Fibroblast of skin of back (primary cell): ENCODE data around the gene PYGB.
A peak's percentile ranks its signal among the peaks of the same experiment; 100 is the strongest.
"Not testable (repeated sequence)": the region's sequence is repeated elsewhere in the genome, so short reads cannot be mapped to it uniquely, and the experiment has no call there.

Experiments used
- DNase-seq: peaks from one replicate; pipeline ENCODE4 v3.0.0-alpha.2; 2013

The PYGB gene

GRCh38 chr20:25249198-25249931 is 1.5 kb downstream of the PYGB start:
- DNase-seq: peak; percentile 18

DNA sequence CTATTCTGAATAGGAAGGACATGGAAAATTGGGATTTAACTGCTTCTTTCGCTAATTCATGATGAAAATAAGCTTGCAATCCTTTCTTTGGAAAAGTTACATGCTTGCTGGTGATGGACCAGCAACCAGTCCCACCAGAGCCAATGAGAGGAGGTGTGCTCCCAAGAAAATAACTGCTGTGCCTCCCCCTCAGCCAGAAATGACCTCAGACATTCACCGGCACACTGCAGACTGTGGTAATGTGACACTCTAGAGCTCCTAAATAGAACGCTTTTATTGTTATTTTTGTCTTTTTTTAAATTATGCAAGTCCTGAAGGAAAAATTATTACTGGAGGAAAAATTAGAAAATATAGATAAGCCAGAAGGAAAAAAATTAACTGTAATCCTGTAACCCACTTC is 2.6 kb downstream of the PYGB start:
- peak; percentile 28 for DNase-seq

GRCh38 chr20:25251019-25251418 is 3.1 kb downstream of the PYGB start:
- no peak for DNase-seq

- DNase-seq: no peak
Observed at GRCh38 chr20:25251558-25251957, 3.7 kb downstream of the PYGB start.

GRCh38 chr20:25252230-25252651 is 4.4 kb downstream of the PYGB start:
- no peak for DNase-seq

DNA sequence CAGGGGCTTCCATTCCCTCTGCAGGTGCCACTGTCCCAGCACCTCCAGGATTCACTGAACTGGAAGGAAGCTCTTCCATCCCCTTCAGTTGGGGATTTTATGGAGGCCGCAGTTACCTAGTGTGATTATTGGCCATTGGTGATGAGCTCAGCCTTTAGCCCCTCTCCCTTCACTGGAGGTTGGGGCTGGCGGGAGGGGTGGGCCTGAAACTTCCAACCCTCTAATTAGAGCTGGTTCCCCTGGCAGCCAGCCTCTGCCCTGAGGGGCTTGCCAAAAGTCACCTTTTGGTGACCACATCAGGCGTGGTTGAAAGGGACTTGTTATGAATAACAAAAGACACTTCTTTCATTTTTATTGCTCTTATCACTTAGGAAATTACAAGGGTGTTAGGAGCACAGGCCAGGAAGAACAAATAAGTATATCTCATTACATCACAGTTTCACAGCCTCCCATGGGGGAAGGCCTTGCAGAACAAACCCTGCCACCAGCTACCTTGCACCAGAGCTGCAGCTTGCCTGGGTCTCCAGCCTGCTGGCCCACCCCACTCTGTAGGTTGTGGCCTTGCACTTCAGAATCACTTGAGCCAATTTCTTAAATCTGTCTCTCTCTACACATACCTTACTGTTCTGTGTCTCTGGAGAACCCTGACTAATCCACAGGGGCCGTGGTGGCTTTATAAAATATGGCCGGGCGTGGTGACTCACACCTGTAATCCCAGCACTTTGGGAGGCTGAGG is 5.0 kb downstream of the PYGB start:
- DNase-seq: no peak

- no peak for DNase-seq
Observed at GRCh38 chr20:25253606-25254275, 5.9 kb downstream of the PYGB start.

DNA sequence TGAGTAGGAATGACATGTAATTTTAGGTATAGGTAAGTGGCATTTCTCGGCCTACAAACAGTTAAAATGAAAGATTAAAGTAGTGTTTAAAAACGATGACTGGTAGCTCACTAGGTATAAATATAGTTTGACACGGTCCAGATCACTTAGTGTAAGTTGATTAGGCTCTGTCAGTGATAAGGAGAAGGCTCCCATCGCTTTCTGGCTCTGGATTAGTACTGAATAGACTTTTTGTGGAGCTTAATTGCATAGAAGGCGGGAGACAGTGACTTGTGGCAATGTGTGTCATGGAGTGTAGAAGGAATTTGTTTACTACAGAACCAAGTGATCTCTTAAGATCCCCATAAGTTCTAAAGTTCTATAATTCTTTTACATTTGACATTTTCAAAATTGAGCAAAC is 6.7 kb downstream of the PYGB start:
- no peak for DNase-seq

GRCh38 chr20:25254986-25255680 is 7.2 kb downstream of the PYGB start:
- no peak for DNase-seq

DNA sequence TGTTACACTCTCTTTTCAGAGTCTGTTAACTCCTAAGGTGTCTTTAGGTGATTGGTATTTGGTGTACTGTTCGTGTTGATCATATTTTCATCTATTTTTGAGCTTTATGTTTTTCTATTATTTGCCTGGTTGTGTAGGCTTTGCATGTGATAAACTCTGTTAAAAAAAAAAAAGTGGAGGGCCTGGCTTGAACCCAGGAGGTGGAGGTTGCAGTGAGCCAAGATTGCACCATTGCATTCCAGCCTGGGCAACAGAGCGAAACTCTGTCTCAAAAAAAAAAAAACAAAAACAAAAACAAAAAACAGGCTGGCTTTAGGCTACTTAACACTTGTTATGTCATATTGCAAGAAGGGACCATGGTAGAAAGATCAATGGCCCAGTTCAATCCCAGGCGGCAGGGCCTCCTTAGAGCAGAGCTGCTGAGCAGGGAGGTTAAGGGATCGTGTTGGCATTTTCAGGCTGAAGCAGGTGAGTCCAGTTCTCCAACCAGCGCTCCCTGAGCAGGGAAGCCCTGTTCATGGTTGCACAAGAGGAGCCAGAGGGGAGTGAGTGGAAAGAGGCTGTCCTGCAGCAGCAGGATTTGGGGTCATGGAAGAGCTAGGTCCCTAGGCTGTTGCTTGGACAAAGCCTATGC is 8.5 kb downstream of the PYGB start:
- DNase-seq: no peak

- no peak for DNase-seq
Observed at GRCh38 chr20:25257130-25257529, 9.2 kb downstream of the PYGB start.

GRCh38 chr20:25257756-25258475 is 10.0 kb downstream of the PYGB start:
- no peak for DNase-seq

GRCh38 chr20:25258476-25258805 is 10.6 kb downstream of the PYGB start:
- no peak for DNase-seq

- DNase-seq: no peak
Observed at GRCh38 chr20:25258828-25259227, 10.9 kb downstream of the PYGB start.

DNA sequence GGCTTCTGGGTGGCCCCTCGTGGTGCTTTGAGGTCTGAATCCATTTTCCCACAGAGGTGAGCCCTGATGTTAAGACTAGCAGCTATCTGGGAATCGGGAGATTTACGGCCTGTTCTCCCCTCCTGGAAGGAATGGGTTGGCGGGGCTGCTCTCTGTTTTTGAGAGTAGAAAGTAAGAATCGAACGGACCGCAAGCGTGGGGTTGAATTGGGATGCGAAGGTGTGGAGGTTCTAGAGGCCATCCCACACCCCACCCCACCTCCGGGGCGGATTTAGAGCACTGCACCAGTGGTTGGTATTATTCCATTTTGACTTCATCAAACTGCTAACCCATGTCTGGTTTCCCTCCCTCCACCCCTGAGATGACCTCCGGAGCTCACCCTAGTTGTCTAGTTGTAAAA is 11.5 kb downstream of the PYGB start:
- DNase-seq: no peak

DNA sequence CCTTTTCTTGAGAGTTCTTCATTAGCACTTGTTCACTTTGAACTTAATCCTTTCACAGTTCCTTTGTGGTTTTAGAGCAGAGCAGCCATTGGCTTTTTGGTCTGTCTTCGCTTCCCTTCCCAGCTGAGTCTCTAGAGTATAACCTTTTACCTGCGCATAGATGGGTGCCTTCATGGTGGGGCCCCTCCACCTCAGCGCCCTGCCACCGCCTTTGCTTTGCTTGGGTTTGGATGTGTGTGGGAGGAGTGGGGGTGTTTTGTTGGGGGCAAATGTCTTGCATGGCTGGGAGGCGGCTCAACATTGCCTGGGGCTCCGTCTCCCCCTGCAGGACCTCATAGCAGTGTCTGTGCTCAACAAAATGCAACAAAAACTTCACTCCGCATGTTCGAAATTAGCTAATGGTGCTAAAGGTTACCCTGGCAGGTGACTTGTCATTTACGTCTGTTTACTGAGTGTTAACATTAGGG is 11.9 kb downstream of the PYGB start:
- no peak for DNase-seq

DNA sequence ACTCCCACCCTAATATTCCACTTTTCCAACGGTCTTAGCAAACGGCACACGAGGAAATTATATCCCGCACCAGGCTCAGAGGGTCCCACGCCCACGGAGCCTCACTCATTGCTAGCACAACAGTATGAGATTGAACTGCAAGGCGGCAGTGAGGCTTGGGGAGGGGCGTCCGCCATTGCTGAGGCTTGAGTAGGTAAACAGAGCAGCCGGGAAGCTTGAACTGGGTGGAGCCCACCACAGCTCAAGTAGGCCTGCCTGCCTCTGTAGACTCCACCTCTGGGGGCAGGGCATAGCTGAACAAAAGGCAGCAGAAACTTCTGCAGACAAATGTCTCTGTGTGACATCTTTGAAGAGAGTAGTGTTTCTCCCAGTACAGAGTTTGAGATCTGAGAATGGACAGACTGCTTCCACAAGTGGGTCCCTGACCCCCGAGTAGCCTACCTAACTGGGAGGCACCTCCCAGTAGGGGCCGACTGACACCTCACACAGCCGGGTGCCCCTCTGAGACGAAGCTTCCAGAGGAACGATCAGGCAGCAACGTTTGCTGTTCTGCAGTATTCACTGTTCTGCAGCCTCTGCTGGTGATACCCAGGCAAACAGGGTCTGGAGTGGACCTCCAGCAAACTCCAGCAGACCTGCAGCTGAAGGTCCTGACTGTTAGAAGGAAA is 13.0 kb downstream of the PYGB start:
- not testable (repeated sequence) for DNase-seq

DNA sequence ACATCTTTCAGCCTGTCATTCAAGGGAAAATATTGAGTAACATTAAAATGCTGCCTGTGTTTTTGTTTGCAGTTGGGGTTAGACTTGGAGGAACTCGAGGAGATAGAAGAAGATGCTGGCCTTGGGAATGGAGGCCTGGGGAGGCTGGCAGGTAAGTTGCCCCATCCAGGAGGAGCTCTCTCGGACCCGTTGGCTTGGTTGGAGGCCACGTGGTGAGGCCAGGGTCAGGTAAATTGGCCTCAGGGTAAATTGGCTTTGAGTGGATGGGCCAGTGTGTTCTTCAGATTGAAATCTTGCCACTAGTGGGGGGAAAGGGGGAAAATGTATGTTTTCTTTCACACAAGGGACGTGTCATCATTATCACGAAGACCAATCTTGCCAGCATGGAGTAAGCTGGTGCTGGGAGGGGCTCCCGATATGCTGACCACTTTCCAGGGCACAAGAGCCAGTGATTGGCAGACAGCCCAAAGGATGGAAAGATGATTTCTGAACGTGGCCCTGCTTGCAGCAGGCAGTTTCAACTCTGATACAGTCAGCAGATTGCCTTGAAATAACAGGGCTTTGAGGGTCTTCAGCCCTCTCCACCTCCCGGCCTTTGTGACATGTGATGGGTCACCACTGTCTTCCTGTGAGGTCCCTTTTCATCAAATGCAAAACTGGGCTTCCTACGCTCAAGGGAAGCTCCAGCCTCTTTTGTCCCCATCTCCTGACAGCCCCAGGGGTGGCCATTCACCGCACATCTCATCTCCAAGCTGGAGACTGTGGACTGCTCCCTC is 21.4 kb downstream of the PYGB start:
- DNase-seq: no peak

- no peak for DNase-seq
Observed at GRCh38 chr20:25269833-25270170, 21.9 kb downstream of the PYGB start.

DNA sequence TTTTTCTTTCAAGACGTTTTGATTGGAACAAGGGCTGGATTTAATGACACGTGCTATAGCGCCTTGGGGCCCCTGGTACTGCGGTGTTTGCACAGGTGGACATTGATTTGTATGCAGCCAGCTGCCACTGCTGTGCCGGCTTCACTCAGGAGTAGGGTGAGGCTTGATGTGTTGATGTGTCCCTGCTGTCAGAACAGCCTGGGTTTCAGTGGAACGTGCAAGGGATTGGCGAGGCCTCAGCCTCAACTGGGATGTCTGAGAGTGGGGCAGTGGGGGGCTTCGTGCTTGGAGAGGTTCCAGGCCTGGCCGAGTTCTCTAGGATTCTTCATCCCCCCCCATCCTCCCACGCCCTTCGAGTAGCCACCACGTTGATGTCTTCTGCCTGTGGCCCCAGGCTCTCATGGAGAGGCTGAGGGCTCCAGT is 23.0 kb downstream of the PYGB start:
- no peak for DNase-seq
